SKM-1 (cell line): Measurements from ENCODE around the gene PTPRG.

Source experiments
- DNase-seq: peaks from one replicate; lab custom pipeline; 2025; ENCODE audit not compliant: unreplicated experiment; lab: John Stamatoyannopoulos, UW

PTPRG gene

GRCh38 chr3:62093025-62093424, 531.7 kb downstream of the PTPRG start:
- no peak for DNase-seq

GRCh38 chr3:62094461-62094860, 533.1 kb downstream of the PTPRG start:
- no peak for DNase-seq

GRCh38 chr3:62095080-62095479, 533.7 kb downstream of the PTPRG start:
- DNase-seq = no peak

DNA sequence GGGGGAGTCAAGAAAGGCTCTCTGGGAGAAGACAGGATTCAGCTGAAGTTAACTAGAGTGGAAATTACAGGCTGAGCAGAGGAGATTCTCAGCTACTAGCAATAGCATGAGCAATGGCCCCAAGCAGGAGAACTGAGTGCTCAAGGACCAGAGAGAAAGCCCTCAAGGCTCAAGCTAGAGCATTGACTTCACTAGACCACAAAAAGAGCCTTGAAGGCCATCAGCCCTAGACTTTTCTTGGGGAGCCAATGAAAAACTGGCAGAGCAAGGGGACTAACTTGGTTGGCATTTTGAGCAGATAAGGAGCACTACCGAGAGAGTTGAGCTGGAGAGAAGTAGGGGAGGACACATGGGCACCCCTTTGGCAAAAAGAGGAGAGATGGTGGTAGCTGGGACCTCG, 534.4 kb downstream of the PTPRG start:
- no peak for DNase-seq

DNA sequence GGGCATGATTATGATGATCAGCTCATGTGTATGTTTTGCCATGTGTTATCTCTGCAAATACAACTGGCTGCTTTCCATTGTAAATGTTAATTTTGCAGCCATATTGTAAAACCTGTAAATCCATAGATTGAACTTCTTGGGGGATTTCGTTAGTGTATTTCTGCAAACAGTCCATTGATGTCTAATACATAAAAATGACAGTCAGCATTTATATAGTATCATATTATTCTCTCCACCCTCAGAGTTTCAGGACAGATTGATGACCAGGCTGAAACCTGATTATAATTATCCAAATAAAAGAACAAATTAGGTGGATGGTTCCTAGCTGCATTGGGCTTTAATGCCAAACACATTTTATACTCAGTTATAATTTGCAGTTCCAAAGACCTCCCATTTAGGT, 535.1 kb downstream of the PTPRG start:
- DNase-seq = no peak

DNA sequence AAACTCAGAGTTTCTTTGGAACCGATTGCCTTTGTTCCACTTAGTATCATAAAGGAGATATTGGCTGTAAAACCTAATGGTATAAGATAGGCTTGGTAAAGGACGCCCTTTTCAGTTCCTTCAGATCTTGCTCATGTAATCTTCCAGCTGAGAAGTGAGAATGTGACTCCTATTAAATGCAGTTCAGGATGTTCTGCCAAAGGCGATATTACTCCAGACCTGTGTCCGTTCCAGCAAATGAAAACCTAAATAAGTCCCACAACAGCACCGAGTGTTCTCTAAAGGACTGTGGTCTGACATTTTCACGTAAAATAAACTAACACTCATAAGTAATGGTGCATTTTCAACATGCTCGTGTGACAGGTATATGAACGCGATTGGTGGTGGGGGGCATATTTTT, 535.8 kb downstream of the PTPRG start:
- DNase-seq = no peak

GRCh38 chr3:62098646-62099365, 537.4 kb downstream of the PTPRG start:
- DNase-seq = no peak

DNA sequence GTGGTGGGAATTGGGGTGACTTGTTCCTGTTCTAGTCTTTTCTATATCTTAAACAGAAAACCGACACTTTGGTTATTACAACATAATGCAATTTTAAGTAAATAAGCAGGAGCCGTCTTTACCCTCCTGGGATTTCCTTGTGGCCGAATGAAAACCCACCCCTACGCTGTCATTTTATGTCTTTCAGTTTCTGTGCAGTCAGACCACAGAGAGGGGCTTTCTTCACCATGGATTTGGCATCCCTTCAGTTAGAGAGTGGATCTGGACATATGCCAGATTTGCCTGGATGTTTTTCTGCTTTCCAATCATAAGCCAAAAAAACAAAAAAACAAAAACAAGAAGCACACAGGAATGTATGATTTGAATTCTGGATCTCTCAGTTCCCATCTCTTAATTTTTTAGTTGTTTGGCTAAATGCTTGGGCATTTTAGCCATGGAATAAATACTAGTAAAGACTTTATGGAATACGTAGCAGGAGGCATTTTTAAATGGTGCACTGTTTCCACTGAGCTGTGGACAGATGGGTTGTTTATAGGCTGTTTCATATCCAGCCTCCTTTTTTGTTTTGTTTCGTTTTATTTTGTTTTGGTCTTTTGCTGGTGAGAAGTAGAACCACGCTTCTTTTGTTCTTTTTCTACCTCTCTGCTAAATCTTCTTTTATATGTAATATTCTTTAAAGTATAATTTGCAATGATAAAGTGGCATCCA, 539.1 kb downstream of the PTPRG start:
- DNase-seq = no peak

- DNase-seq = no peak
These were observed 540.1 kb downstream of the PTPRG start for GRCh38 chr3:62101488-62101887.

- DNase-seq = no peak
These were observed 542.2 kb downstream of the PTPRG start for GRCh38 chr3:62103531-62103930.

- DNase-seq = no peak
These were observed 548.2 kb downstream of the PTPRG start for GRCh38 chr3:62109534-62109933.

- no peak for DNase-seq
These were observed 549.3 kb downstream of the PTPRG start for GRCh38 chr3:62110443-62111225.

DNA sequence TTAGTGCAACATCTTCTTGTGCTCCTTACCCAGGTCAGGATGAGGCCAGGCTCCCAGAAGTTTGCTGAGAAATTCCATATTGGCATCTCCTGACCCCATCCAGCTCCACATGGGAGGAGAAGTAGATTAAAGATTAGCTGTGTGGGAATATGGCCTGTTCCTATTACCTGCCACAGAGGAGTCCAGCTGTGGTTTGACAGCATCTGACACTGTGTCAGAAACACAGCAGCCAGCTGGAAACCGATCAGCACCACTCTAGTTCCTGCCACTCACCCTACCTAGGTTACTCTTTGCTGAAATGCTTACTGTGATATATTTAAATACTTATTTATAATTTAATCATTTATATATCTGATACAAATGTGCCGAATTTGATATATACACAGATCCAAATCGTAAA, 551.7 kb downstream of the PTPRG start:
- no peak for DNase-seq

DNA sequence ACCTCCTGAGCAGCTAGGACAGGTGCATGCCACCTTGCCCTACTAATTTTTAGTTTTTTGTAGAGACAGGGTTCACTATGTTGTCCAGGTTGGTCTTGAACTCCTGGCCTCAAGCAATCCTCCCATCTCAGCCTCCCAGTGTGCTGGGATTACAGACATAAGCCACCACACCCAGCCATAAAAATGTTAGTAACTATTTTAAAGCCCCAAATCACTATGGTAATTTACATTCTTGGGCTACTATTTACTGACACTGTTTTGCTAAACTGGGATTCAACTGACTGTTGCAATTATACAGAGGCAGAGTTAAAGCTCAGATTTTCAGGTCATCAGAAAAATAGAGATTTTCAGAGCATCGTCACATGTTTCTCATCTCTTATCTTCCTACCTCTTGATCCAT, 553.4 kb downstream of the PTPRG start:
- no peak for DNase-seq

- DNase-seq = no peak
These were observed 556.7 kb downstream of the PTPRG start for GRCh38 chr3:62117903-62118548.

- DNase-seq = no peak
These were observed 557.8 kb downstream of the PTPRG start for GRCh38 chr3:62119139-62119538.

GRCh38 chr3:62122819-62123218, 561.4 kb downstream of the PTPRG start:
- no peak for DNase-seq

DNA sequence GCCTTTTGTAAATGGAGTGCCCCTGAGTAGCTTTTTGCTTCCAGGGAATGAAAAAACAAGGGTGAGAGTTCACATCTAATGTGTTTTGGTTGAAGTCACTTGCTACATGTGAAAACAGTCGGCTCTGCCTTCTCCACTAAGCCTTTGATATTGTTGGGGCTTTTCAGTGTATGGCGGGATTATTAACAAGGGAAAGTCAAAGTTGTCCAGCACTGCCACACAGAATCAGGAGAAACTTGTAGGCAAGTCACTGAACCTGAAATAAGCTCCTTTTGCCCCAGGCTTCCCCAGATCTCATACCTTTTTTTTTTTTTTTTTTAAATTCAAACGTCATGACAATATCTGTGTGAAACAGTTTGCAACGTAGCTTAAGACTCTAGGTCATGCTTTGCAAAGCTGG, 564.0 kb downstream of the PTPRG start:
- DNase-seq = no peak

DNA sequence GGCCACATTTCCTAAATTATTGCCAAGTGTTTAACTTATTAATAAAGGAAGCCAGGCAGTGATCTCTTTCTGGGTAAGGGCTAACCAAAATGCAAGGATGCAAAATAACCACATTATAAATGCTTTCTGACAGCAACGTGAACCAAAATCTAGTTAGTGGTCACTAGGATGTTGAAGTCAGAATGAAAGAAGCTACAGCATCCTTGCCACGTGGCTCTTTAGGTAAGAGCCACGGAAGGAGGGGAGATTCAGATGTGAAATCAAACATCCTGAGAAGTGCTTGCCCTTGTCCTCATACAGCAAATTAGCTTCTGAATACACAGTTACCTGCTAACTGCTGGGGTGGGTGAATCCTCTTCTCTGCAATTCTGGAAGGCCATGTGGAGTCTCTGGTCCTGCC, 565.7 kb downstream of the PTPRG start:
- DNase-seq = no peak

DNA sequence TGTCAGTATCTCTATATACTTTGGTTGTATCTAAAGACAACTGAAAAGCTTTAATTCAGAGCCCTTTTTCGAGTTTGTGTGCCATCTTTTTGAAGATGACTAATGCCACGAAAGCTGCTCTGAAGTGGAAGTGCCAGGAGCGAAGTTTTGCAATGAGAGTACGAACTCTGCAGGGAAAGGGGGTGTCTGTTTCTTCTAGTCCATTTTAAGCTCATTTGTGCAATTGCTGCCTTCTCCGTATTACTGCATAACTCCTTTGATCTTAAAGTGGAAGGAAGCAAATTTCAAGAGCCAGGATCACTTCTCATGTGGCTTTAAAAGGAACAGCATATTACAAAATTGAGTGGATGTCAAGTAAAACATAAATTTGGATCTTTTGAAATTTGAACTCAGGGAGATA, 566.7 kb downstream of the PTPRG start:
- peak; percentile 91 for DNase-seq

- no peak for DNase-seq
These were observed 567.3 kb downstream of the PTPRG start for GRCh38 chr3:62128681-62129080.

- no peak for DNase-seq
These were observed 569.7 kb downstream of the PTPRG start for GRCh38 chr3:62131050-62131449.
